SJCRH30 (cell line): Measurements from ENCODE around the gene ALDH1A3. TPM values are rescaled to one million over a fixed set of nuclear protein-coding genes. Genes with fewer than 3 reads are reported as not detected.

ENCODE experiments used
- DNase-seq, 2 experiments: peaks; one replicate each; pipeline ENCODE4 v3.0.0-alpha.2; 2015 to 2020
- H3K27ac ChIP-seq: fragments of 250-450 bp; sonication (Bioruptor Pico); 2 replicates; pipeline ENCODE4 v1.5.1; 2020; ENCODE audit warnings: mild to moderate bottlenecking, moderate library complexity
- H3K27me3 ChIP-seq: fragments of 250-450 bp; sonication (Bioruptor Pico); 2 replicates; pipeline ENCODE4 v1.5.1; 2020; ENCODE audit warnings: mild to moderate bottlenecking, moderate library complexity
- H3K36me3 ChIP-seq: fragments of 250-450 bp; sonication (Bioruptor Pico); 2 replicates; pipeline ENCODE4 v1.5.1; 2020; ENCODE audit warnings: mild to moderate bottlenecking, moderate library complexity
- H3K4me1 ChIP-seq: fragments of 250-450 bp; sonication (Bioruptor Pico); 2 replicates; pipeline ENCODE4 v1.5.1; 2020; ENCODE audit warnings: mild to moderate bottlenecking, moderate library complexity
- H3K4me3 ChIP-seq: fragments of 250-450 bp; sonication (Bioruptor Pico); 2 replicates; pipeline ENCODE4 v1.5.1; 2020; ENCODE audit warnings: mild to moderate bottlenecking, moderate library complexity
- H3K9me3 ChIP-seq: fragments of 250-450 bp; sonication (Bioruptor Pico); replicated peaks from 2 replicates; pipeline ENCODE4 v1.5.1; 2020; ENCODE audit warnings: mild to moderate bottlenecking, moderate library complexity
- total RNA-seq: library from RNA; depleted of rRNA; stranded (reverse); fragments of >200 nt; shearing (Covaris generic); gene quantifications from 2 replicates; pipeline ENCODE4 v1.2.3, GENCODE V29; 2014

Gene ALDH1A3
- total RNA-seq, 1 experiment from 2014 or later, result 154 TPM

DNA sequence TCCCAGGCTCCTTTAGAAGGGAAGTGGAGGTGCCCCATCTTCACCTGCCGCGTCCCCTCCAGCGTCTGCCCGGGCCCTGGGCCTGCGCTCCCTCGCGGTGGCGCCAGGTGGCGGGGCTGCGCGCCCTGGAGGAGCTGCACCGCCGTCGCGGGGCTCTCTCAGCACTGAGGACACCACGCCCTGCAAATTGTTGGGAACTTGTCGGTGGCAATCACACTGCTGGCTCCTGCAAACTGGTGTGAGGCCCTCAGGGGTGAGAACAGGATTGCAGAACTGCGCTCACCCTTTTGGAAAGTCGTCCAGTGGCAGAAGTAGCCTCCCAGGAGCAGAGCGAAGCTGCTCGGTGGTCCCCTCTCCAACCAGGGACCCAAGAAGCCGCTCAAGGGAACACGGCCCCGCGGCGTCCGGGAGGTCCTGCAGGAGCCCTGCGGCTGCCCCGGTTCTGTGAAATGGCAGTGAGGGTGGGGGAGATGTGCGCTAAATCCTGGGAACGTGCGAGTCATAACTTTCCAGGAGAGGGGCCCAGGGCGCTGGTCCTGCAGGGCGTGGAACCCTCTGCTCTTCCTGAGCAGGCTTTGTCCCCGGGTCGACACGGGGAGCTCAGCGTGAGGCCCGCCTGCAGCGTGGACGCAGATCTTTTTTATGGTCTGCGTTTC, 38.5 kb downstream of the ALDH1A3 start:
- H3K27ac ChIP-seq, result no peak overlapping the region
- H3K4me3 ChIP-seq, result no peak overlapping the region
- H3K9me3 ChIP-seq, result no peaks in the 10 kb centered on the region
- peaks cover 34% of the 10 kb centered on the region for H3K36me3 ChIP-seq
- peaks cover 5% of the 10 kb centered on the region; the same call in 1 of the 2 replicates for H3K4me1 ChIP-seq
- H3K27me3 ChIP-seq, result no peaks in the 10 kb centered on the region
- no peak for DNase-seq

DNA sequence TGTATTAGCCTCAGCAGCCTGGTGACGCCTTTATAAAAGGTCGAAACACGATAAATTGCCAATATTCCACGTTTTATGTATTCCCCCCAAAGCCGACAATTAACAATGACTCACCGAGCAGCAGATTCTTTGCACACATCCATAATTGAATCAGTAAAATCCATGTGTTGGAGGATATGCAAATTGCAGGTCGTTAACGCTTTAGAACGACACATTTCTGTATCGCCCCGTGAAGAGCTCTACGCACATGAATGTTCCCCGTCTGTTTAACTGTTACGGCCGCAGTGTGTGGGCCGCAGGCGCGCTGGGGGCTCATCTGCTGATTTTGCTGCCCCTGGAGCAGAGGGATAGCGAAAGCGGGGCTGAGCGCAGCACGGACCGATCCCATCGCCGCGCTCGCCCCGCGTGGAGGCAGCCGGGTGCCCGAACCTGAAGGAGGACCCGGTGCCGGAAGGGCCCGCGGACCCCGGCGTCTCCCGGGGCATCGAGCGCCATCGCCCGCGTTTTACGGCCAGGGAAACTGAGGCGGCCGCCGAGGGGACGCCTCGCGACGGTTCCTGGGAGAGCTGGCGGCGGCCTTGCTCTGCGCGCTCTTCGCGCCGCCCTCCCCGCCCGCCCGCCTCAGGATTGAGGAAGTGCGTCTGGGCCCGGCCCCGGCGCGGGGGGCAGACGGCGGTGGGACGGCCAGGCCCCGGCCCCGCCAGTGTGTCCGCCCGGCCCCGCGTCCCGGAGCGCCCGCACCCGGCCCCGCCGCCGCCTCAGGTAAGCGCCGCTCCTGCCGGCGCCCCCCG, 39.3 kb downstream of the ALDH1A3 start, which contains the start of gene LRRK1:
TSS of gene LRRK1 (plus strand) at position 668 of the 791 bp plus-strand sequence. CDS start 5,276 bp downstream, outside the sequence.
- H3K36me3 ChIP-seq, result peaks cover 27% of the 10 kb centered on the region
- DNase-seq, result peak in 1 of 2 experiments; percentile 32
- no peaks in the 10 kb centered on the region for H3K27me3 ChIP-seq
- H3K27ac ChIP-seq, result peak within 1 kb of the TSS; percentile 63
- H3K9me3 ChIP-seq, result no peaks in the 10 kb centered on the region
- no peaks in the 10 kb centered on the region; the same call in 1 of the 2 replicates for H3K4me1 ChIP-seq
- H3K4me3 ChIP-seq, result peak within 1 kb of the TSS; percentile 68

DNA sequence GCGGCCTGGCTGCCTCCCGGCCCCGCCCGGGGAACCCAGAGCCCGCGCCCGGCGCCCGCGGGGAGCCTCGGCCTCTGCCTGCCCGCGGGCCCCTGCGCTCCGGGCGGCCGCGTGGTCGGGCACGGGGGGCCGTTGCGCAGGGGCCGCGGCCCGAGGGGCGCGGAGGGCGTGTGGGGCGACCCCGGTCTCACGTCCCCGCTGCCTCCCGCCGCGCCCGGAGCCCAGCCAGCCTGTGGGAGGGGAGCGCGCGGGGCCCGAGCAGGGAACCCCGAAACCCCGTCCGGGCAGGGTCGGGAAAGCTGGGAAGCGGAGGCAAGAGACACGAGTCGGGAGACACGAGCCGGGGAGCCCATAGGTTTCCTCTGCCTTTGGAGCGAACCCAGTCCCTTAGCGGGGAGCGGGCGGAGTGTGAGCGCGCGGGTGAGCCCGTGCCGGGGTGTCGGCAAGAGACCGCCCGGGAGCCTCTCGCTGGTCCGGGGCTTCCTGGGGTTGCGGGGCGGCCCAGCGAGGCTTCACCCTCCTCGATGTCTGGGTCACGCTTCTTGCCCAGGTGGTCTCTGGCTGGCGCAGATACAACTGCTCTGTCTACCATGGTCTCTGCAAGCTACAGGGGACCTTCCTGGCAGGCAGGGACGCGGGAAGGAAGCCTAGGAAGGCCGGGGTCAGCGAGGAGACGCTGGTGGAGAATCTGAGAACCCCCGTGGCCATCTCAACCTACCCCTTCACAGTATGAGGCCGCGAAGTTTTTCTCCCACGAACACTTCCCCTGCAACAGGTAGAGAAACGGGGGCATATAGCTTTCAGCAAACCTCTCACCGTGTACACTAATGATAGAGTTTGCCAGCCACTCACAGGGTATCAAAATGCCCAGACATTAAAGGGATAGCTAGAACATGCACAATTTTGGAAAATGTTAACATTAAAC, 40.1 kb downstream of the ALDH1A3 start:
- Histone ChIP-seq H3K36me3 (peaks cover 18% of the 10 kb centered on the region), H3K9me3 (no peaks in the 10 kb centered on the region), H3K4me3 (peak overlapping the region; percentile 68), H3K4me1 (no peaks in the 10 kb centered on the region), H3K27ac (peak overlapping the region; percentile 63), H3K27me3 (no peaks in the 10 kb centered on the region)
- peak in 1 of 2 experiments; percentile 48 for DNase-seq

DNA sequence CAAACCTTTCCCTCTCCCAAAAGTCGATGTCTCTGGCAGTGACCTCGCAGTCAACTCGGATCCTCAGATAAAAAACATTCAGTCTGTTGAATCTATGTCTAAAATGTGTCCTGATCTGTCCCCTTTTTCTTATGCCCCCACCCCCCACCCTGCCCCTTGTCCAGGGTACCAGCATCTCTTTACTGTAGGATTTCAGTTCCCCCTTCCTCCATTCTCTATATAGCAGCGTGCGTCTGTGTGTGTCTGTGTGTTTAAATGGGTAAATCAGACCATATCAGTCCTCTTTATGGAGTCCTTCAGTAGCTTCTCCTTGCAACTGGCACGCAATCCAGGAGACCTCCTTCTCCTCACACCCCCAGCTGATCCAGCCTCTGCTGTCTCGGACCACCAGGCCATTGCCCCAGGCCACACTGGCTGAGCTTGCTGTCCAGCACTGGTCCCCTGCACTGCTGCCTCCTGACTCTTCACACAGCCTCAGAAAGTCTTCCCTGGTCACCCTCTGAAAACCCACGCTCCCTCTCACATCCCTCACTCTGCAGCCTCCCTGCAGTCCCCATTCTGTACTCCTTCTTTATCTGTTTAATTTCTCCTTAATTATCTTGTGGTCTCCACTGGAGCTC, 41.0 kb downstream of the ALDH1A3 start:
- no peak overlapping the region for H3K27ac ChIP-seq
- peaks cover 9% of the 10 kb centered on the region for H3K36me3 ChIP-seq
- DNase-seq, result no peak
- H3K4me1 ChIP-seq, result no peaks in the 10 kb centered on the region
- H3K4me3 ChIP-seq, result peak overlapping the region; percentile 68; the same call in 1 of the 2 replicates
- H3K9me3 ChIP-seq, result no peaks in the 10 kb centered on the region
- H3K27me3 ChIP-seq, result no peaks in the 10 kb centered on the region

DNA sequence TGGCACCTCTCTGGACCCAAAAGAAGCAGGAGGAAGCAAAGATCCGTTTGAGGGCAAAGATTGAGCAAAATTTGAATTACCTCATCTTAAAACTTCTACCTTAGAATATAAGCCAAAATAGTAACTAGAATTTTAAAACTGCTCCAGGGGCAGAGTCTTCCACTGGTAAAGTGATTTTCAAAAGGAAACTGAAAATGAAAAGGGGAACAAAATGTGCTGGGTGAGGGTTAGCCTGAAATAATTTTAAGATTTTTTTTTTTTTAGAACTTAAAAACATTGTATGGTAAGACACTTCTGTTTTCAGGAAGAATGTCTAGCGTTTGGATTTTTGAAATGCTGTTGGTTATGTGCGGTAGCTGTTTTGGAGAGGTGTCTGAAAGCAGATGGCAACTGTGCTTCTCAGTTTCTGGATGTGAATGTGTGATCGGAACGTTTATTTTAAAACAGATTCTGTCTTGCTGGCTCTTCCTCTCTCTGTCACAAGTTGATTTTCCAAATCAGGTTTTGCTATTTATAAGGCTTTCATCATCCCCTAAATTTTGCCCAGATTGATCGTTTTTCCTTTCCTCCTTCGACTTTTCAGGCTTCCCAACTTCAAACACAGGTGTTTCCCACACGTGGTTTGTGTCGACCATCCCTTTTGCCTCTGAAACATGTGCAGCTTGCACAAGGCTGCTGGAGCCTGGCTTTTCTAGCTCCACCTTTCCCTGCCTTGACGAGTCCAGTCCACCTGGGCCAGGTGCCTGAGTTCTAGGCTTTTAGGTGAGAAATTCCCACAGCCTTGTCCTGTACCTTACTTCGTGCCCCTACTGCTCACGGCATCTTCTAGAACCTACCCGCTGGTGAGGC, 42.8 kb downstream of the ALDH1A3 start:
- no peaks in the 10 kb centered on the region for H3K36me3 ChIP-seq
- no peaks in the 10 kb centered on the region for H3K4me1 ChIP-seq
- no peak for DNase-seq
- H3K4me3 ChIP-seq, result no peak overlapping the region
- H3K9me3 ChIP-seq, result no peaks in the 10 kb centered on the region
- no peaks in the 10 kb centered on the region for H3K27me3 ChIP-seq
- no peak overlapping the region for H3K27ac ChIP-seq

DNA sequence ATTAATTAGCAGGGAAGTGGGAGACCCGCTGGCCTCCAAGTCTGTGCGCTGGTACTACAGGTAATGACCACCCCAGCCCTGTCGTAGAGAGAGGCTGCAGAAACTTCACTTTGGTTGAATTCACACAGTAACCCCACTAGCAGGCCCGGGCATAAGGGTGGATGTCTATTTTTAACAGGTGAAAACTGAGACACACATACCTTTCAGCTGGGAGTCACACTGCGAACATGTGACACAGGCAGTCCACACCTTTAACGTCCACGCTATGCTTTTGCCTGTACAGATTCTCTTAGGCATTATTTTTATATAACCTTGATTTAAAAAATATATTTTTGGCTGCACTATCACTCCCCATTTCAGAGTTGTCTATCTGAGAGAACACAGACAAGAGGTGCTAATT, 43.4 kb downstream of the ALDH1A3 start:
- no peaks in the 10 kb centered on the region for H3K36me3 ChIP-seq
- no peaks in the 10 kb centered on the region for H3K27me3 ChIP-seq
- no peak for DNase-seq
- no peaks in the 10 kb centered on the region for H3K9me3 ChIP-seq
- no peak overlapping the region for H3K27ac ChIP-seq
- H3K4me3 ChIP-seq, result no peak overlapping the region
- H3K4me1 ChIP-seq, result no peaks in the 10 kb centered on the region

DNA sequence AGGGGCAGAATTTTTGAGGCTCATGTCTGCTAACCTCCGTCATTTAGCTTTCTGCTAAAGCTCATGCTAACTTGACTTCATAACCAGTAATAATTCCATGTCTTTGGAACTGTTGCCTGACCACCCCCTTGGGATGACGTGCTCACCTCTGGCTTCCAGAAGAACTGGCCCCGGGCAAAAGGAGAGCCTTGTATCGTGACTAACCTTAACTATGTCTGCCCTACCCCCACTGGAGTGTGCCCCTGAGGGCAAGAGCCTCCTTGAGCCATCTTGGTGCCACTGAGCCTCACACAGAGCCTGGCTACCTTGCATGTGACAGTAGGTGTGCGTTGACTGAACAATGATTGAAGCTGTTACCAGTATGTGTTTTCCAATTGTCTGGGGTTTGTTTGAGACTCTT, 44.3 kb downstream of the ALDH1A3 start:
- Histone ChIP-seq H3K27ac (no peak overlapping the region), H3K9me3 (no peaks in the 10 kb centered on the region), H3K36me3 (no peaks in the 10 kb centered on the region; the same call in 1 of the 2 replicates), H3K4me1 (no peaks in the 10 kb centered on the region), H3K4me3 (no peak overlapping the region), H3K27me3 (no peaks in the 10 kb centered on the region)
- no peak for DNase-seq

DNA sequence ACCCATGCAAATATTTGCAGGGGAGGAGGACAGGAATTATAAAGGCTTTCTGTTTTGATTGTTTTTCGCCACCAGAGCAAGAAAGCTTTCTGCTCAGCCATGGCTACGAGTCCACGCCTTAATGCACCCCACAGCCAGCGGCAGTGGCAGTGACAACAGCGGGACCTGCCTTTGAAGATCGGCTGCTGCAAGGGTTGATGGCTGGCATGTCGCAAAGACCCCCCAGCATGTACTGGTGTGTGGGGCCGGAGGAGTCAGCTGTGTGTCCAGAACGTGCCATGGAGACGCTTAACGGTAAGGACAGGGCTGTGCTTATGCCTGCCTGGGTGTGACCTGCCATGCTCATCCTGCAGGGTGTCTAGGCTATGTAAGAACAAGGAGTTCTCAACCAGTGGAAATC, 44.8 kb downstream of the ALDH1A3 start:
- Histone ChIP-seq H3K27ac (no peak overlapping the region), H3K36me3 (no peaks in the 10 kb centered on the region; the same call in 1 of the 2 replicates), H3K4me1 (no peaks in the 10 kb centered on the region), H3K4me3 (no peak overlapping the region), H3K27me3 (no peaks in the 10 kb centered on the region), H3K9me3 (no peaks in the 10 kb centered on the region)
- DNase-seq, result no peak

DNA sequence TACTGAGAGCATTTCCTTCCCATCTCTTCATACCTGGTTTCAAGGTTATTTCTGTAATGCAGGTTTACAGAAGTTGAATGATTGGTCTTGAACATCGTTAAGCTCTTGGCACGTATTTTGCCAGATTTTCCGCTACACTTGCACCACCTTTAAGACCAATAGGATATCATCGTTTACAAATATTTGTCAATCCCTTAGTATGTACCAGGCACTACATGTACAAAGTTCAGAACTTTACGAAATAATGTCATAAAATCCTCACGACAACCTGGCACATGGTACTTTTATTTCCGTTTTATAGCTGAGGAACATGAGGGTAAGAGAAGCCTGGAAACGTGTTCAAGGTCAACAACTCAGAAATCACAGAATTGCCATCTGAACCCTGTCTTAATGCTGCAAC, 45.8 kb downstream of the ALDH1A3 start:
- DNase-seq, result no peak
- H3K4me1 ChIP-seq, result no peaks in the 10 kb centered on the region

DNA sequence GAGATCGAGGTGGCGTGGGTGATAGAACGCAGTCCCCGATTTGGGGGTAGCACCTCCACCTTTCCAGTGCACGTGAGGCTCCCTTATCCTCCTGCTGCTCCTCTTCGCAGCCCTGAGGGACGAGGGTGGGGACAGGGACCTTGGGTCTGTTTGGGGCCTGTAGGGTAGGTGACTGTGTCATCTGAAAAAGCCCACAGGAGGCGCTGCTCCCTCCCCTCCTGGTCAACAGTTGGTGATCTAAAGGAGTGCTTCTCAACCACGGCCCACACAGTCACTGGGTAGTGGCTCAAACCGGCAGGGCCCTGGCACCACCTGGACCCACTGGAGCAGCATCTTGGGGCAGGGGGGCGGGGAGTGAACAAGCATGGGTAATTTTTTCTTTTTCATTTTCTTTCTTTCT, 46.6 kb downstream of the ALDH1A3 start:
- DNase-seq, result no peak
- Histone ChIP-seq H3K4me3 (no peak overlapping the region), H3K36me3 (no peaks in the 10 kb centered on the region; the same call in 1 of the 2 replicates), H3K27me3 (no peaks in the 10 kb centered on the region), H3K4me1 (no peaks in the 10 kb centered on the region), H3K27ac (no peak overlapping the region), H3K9me3 (no peaks in the 10 kb centered on the region)

More for the DNA sequence above, 45.8 kb downstream of the ALDH1A3 start:
- Histone ChIP-seq H3K9me3 (no peaks in the 10 kb centered on the region), H3K27me3 (no peaks in the 10 kb centered on the region), H3K4me3 (no peak overlapping the region), H3K36me3 (no peaks in the 10 kb centered on the region; the same call in 1 of the 2 replicates), H3K27ac (no peak overlapping the region)

DNA sequence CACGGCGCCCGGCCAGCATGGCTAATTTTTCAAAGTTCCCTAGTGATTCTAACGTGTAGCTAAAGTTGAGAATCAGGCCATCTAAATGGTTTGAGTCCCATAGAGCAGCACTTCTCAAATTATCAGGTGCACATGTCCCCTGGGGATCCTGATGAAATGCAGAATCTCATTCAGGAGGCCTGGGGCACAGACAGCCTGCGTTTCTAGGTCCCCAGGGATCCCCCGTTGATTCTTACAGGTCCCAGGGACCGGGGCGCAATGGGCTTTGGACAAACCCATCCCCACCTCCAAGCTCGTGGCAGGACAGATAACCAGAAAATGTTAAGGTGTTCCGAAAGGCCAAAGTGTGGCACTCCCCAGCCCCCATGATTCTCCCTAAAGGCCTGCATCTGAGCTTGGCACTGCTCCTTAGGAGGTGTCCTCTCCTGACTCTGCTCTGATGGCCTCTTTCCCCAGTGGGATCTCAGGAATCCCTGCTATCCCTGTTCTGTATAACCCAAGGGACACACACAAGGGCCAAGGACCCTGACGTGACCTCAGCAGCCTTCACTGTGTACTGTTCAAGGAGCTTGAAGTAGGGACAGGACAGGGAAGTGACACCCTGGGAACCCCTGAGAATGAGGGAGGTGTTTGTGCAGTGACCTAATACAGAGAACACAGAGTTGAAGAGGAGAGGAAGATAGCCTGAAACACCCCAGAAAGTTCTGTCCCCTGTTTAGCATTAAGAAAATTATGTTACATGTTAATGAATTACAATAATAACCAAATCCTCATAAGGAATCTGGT, 47.5 kb downstream of the ALDH1A3 start:
- no peak for DNase-seq
- Histone ChIP-seq H3K4me1 (no peaks in the 10 kb centered on the region), H3K27me3 (no peaks in the 10 kb centered on the region), H3K9me3 (no peaks in the 10 kb centered on the region), H3K4me3 (no peak overlapping the region), H3K27ac (no peak overlapping the region), H3K36me3 (no peaks in the 10 kb centered on the region; the same call in 1 of the 2 replicates)

DNA sequence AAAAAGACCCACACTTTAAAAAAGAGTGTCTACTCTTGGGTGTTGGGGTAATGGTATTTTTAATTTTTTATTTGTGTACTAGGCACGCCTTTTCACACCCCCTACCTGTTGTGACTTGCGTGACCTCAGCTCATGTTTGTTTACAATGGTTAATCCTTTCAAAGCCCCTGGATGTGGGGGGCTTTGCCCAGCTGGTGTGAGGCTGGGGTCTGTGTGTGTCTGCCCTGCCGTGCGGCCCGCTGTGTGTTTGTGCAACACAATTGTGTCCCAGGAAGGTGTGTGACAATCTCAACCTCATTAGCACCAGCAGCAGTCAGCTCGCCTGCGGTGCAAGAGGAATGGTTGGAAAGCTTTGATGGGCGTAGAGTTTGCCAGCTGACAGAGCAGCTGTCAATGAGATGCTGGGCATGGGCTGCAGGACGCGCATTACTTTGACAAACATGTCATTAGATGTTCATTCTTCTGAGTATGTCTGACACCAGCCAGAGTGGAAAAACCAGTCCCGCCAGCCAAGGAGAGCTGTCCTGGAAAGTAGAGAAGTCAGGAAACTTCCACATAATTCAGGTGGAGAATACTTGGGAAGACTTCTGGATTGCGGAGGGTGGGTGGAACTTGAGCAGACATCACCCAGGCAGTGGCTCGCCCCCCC, 49.1 kb downstream of the ALDH1A3 start:
- H3K27ac ChIP-seq, result no peak overlapping the region
- no peak for DNase-seq

More for the DNA sequence above, 49.1 kb downstream of the ALDH1A3 start:
- Histone ChIP-seq H3K9me3 (no peaks in the 10 kb centered on the region), H3K36me3 (no peaks in the 10 kb centered on the region; the same call in 1 of the 2 replicates), H3K4me1 (no peaks in the 10 kb centered on the region), H3K27me3 (no peaks in the 10 kb centered on the region), H3K4me3 (no peak overlapping the region)
